ENCODE measurements around the gene PIGU.
"Not testable (repeated sequence)": the region's sequence is repeated elsewhere in the genome, so short reads cannot be mapped to it uniquely, and the experiment has no call there.

The PIGU gene

GRCh38 chr20:34529742-34530141 is 147.2 kb downstream of the PIGU start:
- DNase-seq: no peak

- DNase-seq: no peak
Measured at GRCh38 chr20:34528921-34529297, 148.0 kb downstream of the PIGU start.

GRCh38 chr20:34527016-34527415 is 149.9 kb downstream of the PIGU start:
- DNase-seq: no peak

GRCh38 chr20:34526466-34526865 is 150.4 kb downstream of the PIGU start:
- DNase-seq: no peak

GRCh38 chr20:34525709-34526416 is 151.0 kb downstream of the PIGU start:
- no peak for DNase-seq

GRCh38 chr20:34525342-34525708 is 151.6 kb downstream of the PIGU start:
- DNase-seq: no peak

GRCh38 chr20:34524426-34524825 is 152.5 kb downstream of the PIGU start:
- no peak for DNase-seq

- peak; percentile 40 for DNase-seq
Measured at GRCh38 chr20:34522969-34523871, 153.7 kb downstream of the PIGU start.

- DNase-seq: not testable (repeated sequence)
Measured at GRCh38 chr20:34519841-34520240, 157.1 kb downstream of the PIGU start.

GRCh38 chr20:34518863-34519262 is 158.0 kb downstream of the PIGU start:
- not testable (repeated sequence) for DNase-seq

- DNase-seq: no peak
Measured at GRCh38 chr20:34517114-34517505, 159.8 kb downstream of the PIGU start.

- DNase-seq: peak; percentile 99
Measured at GRCh38 chr20:34516247-34517113, 160.4 kb downstream of the PIGU start, which contains the start of gene DYNLRB1. DYNLRB1 (plus strand) TSS chr20:34516422; CDS start chr20:34516459, 37 bp downstream.

- DNase-seq: peak; percentile 78
Measured at GRCh38 chr20:34515484-34516246, 161.2 kb downstream of the PIGU start.

GRCh38 chr20:34514897-34515483 is 161.9 kb downstream of the PIGU start:
- DNase-seq: no peak

GRCh38 chr20:34514034-34514433 is 162.9 kb downstream of the PIGU start:
- not testable (repeated sequence) for DNase-seq

- DNase-seq: no peak
Measured at GRCh38 chr20:34512955-34513419, 163.9 kb downstream of the PIGU start.

GRCh38 chr20:34512266-34512954 is 164.5 kb downstream of the PIGU start:
- DNase-seq: no peak

GRCh38 chr20:34511891-34512265 is 165.0 kb downstream of the PIGU start:
- no peak for DNase-seq

- no peak for DNase-seq
Measured at GRCh38 chr20:34510575-34510974, 166.3 kb downstream of the PIGU start.

All from retina (tissue), 1 donor.